ENCODE measurements around the gene GPR142.

GRCh38 chr17:74419928-74420411 lies 52.7 kb downstream of the GPR142 start:
- TF ChIP-seq EZH2 (IDR thresholded peaks at IDR 0.05; ENCODE audit: borderline replicate concordance, low read length): no peak
- TF ChIP-seq CTCF (conservative IDR thresholded peaks at IDR 0.05 in 1 of 2, IDR thresholded peaks at IDR 0.05 in 1 of 2; ENCODE audit: extremely low read depth in 1 of 2, insufficient read depth in 1 of 2, low read depth in 1 of 2, low read length in 2 of 2): no peak
